GM19455 (cell line): Measurements from ENCODE around the gene CBX3.
A peak's percentile ranks its signal among the peaks of the same experiment; 100 is the strongest.
"Not testable (repeated sequence)": the region's sequence is repeated elsewhere in the genome, so short reads cannot be mapped to it uniquely, and the experiment has no call there.

Experiments
- ATAC-seq: cut with Tn5 transposase; IDR thresholded peaks from one replicate; pipeline ENCODE4 v1.9.1; 2021; ENCODE audit not compliant: unreplicated experiment

CBX3 gene

DNA sequence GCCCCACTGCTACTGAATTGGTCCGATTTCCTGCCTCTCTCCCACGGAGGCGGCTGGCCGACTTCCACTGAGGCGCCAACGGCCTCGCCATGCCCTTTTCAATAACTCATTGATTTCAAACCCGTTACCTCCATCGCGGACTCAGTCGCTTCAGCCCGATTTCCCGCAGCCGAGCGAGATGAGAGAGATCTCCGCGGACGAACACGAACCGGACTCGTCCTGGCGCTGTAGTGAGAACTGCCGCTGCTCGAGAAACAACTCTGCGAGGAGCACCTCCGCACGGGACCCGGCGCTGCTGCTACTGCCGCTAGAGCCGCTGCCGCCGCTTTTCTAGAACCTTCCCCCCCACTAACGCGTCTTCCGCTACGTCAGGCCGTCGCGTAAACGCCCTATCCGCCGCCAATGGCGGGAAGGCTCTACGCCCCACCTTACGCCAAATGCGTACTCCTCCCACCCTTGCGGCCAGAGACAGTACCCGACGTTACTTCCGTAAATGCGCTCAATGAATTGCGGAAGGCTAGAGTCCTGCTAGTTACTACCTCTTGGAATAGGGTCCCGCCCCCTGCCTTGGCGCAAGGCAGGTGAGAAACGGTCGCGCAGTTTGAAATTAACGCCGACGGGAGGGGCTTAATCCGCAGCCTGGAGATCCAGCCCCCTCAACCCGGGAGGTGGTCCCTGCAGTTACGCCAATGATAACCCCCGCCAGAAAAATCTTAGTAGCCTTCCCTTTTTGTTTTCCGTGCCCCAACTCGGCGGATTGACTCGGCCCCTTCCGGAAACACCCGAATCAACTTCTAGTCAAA is 900 bp upstream of the CBX3 start, which contains the start of gene HNRNPA2B1:
HNRNPA2B1 (minus strand) TSS at position 303 of the 803 bp plus-strand sequence; CDS start at position 134, 169 bp downstream.
- peak; percentile 53 for ATAC-seq

DNA sequence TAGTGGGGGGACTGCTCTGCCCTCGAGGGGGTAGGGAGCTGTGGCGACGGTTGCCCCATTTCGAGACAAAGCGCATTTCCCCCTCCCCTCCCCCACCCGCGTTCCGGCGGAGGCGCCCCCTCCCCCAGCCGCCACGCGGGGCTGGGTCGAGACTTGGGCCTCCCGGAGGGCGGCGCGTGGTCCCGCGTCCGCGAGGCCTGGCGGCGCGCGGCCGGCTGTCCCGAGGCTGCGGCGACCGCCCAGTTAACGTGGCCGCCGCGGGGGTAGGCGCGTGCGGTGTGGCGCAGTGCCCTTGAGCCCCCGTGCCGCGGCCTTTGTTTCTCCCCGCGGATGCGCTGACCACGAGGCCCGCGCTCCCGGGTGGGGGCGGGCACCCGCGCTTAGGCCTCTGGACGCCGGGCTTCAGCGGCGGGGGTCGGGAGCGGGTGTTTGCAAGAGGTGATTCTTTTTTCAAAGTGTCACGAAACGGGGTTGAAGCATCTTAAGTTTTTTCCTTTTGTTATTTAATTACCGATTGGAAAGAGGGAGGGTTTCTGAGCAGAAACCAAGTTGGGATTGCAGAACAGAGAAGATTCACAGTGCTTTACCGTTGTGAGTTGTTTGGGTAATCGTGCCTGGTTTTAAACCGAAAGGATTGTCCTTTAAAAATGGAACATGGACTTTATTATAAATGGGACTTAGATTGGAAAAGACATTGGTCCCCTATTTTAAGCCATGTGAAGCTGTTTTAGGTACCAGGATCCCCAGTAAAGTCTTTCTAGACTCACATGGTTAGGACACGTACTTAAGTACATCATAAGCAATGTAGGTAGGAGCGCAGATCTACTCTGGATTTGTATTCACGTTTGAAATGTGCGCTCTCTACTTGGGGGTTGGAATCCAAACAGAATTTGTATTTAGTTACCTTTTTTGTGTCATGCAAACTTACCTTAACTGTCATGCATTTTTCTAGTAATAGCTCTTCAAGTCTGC is 760 bp downstream of the CBX3 start:
- ATAC-seq = peak; percentile 9

DNA sequence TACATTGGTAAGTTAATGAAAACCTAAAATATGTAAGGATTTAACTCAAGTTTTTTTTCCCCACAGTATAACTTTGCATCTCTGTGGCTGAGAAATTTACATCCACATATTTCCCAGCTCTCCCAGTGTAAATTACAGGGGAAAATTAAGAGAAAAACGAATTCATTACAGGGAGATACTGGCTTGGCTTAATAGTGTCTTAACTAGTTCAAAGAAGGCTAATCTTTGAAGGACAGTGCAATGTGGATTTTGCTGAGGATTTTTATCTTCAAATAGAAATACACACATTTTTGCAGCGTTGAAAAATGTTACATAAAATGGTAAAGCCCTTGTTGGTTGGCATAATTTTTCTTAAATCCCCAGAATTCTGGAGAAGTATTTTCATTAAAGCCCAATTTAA is 1.5 kb downstream of the CBX3 start:
- ATAC-seq = no peak

DNA sequence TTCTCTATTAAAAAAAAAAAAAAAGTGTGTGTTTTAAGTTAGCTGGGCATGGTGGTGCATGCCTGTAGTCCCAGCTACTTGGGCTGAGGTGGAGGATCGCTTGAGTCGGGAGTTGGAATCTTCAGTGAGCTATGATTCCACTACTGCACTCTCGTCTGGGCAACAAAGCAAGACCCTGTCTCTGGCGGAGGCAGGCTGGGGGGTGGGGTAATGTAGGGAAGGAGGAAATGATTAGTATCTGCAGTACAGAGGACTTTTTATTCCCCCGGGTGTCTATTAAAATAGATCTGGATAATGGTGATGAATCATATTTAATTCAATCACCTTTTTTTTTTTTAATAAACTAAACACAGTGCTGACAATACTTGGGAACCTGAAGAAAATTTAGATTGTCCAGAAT is 6.5 kb downstream of the CBX3 start:
- ATAC-seq = no peak

DNA sequence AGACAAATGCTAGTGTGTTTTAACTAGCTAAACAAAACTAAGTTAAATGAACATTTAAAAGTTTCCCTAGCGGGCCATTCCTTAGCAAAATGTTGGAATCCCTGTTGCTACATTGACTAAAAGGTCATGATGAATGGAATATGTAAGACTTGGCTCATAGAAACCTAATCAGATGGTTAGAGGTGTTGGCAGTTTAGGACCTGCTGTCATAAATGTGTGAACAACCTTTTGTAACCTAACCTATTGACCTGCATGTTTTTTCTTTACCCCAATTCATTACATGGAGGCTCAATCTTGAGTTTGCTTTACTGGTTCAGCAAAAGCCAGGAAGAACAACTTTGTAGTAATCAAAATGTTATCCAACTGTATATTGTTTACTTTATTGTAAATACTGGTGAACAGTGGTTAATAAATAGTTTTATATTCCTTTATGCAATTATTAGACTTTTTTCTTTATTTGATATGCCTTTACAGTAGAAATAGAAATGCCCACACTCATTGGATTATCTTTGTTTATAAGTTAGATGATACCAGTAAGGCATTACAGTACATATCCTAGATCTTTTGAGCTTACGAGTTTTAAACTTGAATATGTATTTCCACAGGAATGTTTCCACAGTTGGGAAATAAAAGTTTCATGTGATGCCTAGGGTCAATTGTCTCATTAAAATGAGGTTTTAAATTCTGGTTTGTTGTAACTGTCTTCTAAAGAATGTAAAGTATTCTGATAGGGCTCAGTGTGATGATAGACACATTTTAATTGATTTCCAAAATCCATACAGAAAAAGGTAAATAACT is 11.6 kb downstream of the CBX3 start:
- ATAC-seq = no peak

DNA sequence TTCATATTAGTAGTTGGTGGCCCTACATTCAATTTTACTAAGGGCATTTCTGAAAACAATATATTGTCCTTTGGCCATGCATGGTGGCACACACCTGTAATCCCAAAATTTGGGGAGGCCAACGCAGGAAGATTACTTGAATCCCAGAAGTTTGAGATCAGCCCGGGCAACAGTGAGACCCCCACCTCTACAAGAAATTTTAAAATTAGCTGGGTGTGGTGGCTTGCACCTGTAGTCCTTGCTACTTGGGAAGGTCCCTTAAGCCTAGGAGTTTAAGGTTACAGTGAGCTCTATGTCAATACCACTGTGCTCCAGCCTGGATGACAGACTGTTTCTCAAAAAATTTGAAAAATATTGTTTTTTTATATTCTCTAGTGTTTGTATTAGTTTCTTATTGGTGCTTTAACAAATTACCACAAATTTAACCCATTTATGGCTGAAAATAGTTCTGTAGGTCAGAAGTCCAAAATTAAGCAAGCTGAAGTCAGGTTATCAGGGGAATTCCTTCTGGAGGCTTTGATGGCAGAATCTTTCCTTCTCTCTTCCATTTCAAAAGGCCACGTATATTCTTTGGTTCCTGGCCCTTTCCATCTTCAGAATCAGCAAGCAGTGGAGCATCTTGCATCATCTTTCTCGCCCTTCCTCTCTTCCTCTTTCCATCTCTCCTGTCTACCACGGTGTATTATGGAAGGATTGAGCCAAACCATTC is 12.4 kb downstream of the CBX3 start:
- no peak for ATAC-seq

DNA sequence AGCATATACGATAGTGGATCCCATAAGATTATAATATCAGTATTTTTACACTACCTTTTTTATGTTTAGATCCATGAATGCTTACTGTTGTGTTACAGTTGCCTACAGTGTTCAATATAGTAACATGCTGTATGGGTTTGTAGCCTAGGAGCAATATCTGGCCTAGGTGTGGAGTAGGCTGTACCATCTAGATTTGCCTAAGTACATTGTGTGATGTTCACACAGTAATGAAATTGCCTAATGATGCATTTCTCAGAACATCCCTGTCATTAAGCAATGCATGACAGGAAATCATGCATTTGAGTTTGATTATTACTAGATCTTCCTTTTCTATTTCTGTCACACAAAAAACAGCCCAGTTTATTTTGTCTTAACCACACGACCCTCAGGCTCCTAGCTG is 14.5 kb downstream of the CBX3 start:
- no peak for ATAC-seq

DNA sequence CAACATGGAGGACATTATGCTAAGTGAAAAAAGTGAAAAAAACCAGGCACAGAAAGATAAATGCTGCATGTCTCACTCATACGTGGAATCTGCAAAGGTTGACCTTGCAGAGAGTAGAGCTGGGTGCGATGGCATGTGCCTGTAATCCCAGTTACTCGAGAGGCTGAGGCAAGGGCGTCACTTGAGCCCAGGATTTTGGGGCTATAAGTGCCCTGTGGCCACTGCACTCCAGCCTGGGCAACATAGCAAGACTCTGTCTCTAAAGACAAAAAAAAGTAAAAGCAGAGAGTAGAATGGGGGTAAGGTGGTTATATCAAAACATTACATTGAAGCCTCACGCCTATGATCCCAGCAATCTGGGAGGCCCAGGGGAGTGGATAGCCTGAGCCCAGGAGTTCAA is 22.8 kb downstream of the CBX3 start:
- no peak for ATAC-seq

DNA sequence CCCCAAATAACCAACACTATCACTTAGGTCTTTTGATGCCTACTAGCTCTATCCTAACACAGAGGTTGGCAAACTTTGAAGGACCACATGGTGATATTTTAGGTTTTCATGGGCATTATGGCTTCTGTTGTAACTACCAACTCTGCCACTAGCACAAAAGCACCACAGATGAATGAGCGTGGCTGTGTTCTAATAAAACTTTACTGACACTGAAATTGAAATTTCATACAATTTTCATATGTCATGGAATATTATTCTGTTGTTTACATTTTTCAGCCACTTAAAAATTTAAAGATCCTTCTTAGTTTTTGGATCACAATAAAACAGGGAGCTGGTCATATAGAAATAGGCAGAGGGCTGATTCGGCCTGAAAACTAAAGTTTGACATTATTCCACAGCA is 26.4 kb downstream of the CBX3 start:
- ATAC-seq = no peak

DNA sequence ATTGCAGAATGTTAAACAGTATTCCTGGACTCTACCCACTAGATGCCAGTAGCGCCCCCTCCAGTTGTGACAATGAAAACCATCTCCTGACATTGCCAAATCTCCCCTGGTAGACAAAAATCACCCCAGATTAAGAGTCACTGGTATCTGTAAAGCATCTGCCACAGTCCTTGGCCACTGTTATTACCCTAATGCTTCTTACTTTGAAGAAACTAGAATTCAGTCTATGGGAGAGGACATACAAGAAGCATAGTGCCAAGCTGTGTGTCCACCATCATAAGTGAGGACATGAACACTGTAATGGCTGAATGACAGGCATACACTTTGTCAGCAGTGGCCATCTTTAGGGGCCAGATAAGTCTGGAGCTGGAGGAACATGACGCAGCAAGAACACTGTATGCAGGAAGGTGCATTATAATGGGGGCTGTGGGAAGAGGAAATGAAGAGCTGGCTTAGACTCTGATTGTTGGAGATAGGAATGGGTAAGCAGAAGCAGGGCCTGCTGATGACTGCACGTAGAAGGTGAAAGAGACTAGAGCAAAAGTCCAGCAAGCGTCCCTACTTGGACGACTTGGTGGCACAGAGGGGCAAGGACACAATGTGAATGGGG is 32.5 kb downstream of the CBX3 start:
- ATAC-seq = no peak

DNA sequence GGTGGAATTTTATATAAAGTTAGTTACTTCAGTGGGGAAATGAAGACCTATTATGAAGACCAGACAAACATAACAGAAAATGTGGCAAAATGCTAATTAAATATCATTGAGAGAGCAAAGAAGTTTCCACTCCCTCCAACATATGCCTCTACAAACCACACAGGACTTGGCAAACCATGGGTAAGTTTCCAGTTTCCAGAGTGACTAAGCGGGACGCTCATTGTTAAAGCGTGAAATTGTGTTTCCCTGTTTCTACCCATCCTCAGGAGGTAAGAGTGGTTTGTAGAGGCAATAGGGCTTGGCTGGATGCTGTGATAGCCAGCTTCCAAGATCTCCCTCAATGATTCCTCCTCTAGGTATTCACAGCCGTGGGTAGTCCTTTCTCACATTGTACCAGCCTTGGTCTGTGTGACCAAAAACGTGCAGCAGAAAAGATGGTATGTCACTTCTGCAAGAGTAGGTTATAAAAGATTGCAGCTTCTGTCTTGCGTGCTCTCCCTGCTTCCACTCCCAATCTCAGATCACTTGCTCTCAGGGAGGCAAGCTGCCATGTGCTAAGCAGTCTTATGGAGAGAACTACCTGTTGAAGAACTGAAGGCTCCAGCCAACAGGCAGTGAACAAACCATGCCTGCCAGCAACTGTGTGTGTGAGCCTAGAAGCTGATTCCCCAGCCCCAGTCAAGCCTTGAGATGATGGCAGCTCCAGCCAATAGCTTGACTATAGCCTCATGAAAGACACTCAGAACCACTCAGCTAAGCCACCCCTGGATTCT is 35.7 kb downstream of the CBX3 start:
- ATAC-seq = no peak

DNA sequence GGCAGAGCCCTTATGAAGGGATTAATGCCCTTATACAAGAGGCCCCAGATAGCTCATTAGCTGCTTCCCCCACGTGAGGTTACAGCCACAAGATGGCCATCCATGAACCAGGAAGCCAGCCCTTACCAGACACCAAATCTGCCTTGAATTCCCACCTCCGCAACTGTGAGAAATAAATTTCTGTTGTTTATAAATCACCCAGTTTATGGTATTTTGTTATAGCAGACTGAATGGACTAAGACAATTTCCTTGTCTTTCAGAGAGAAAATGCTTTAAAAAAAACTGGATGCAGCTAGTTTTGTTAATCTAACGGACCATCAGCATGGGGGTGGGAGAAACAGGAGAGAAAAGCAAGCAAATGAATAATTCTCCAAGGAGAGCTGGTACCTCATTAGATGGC is 36.5 kb downstream of the CBX3 start:
- ATAC-seq = no peak

DNA sequence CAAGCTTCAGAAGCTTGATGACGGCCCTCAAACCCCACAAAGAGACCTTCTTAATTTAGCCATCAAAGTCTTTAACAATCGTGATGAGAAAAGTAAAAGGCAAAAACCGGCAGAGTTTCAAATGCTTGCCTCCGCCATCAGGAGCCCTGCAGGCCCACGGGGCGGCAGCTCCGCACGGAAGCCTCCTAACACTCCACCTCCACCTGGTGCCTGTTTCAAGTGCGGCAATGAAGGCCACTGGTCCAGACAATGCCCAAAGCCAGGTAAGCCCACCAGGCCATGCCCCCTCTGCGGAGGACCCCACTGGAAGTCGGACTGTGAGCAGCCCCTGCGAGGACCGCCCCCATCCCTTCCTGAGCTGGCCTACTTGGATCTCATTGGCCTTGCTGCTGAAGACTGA is 43.6 kb downstream of the CBX3 start:
- ATAC-seq = no peak

DNA sequence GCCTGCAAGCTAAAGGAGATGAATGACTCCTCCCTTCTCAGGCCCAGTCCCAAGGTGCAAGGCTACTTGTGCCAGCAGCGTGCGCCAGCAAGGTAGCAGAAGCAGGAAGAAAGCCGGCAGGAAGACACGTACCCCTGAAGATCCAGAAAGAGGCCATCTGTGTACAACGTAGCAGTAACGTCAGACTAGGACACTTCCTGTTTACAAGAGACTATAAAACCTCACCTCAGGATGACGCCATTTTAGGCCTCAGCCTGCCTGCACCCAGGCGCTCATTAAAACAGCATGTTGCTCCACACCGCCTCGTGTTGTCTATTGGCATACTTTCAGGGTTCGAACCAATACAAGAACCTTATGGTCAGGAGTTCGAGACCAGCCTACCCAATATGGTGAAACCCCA is 48.7 kb downstream of the CBX3 start:
- no peak for ATAC-seq

DNA sequence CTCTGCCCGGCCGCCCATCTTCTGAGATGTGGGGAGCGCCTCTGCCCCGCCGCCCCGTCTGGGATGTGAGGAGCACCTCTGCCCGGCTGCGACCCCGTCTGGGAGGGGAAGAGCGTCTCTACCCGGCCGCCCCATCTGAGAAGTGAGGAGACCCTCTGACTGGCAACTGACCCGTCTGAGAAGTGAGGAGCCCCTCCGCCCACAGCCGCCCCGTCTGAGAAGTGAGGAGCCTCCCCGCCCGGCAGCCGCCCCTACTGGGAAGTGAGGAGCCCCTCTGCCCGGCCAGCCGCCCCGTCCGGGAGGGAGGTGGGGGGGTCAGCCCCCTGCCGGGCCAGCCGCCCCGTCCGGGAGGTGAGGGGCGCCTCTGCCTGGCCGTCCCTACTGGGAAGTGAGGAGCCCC is 60.3 kb downstream of the CBX3 start:
- ATAC-seq = not testable (repeated sequence)
